OCI-LY7 (cell line): ENCODE measurements around the gene VTI1A.

Source experiments
- CTCF ChIP-seq: fragments of 200-600 bp; sonication (generic); conservative IDR thresholded peaks from 2 replicates; pipeline ENCODE4 v1.5.1; 2014; ENCODE audit warnings: mild to moderate bottlenecking, antibody characterized with exemption, low read length, moderate library complexity, mixed read lengths
- EZH2phosphoT487 ChIP-seq: fragments of 200-600 bp; sonication (generic); IDR thresholded peaks from 2 replicates; pipeline ENCODE4 v1.6.1; 2018; ENCODE audit warnings: low read depth, borderline replicate concordance, mild to moderate bottlenecking, mixed run types, antibody characterized with exemption, low read length, moderate library complexity, mixed read lengths

GRCh38 chr10:112701211-112701877 is 254.3 kb downstream of the VTI1A start:
- TF ChIP-seq CTCF, result no peak
- no peak for TF ChIP-seq EZH2phosphoT487
